Measurements from ENCODE around the gene ZNF592. TPM values are rescaled to one million over a fixed set of nuclear protein-coding genes. Genes with fewer than 3 reads are reported as not detected.

ZNF592 gene
- total and polyA plus RNA-seq, 10 donors = 5.2 to 36.2 (median 32.5) TPM

DNA sequence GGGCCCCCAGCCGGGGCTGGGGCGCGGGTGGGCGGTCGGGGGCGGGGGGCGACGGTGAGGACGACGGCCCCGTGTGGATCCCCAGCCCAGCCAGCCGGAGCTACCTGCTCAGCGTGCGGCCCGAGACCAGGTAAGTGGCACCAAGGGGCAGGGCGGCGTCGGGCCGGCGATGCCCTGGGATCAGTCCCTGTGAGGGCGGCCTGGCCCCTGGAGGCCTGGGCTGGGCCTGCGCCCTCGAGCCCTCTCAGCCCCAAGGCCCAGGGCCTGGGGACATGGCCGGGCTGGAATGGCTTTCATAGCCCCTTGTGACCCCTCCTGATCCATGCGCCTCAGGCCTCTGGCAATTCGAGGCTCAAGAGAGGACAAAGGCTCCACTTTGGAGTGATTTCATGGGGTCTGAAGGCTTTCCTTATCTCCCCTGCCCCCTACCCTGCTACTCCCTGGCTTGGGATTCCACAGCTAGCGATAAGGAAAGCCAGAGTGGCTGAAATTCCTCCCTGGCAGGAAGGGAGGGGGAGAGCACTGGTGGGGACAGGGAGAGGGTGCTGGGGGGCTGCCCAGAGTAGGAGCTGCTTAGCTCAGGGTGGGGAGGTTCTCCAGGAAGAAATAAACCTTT lies 69.2 kb downstream of the ZNF592 start:
- TF ChIP-seq POLR2AphosphoS5 (IDR thresholded peaks at IDR 0.05) (no peak), POLR2A (IDR thresholded peaks at IDR 0.05) (no peak)
- TF ChIP-seq, protein P1, sequence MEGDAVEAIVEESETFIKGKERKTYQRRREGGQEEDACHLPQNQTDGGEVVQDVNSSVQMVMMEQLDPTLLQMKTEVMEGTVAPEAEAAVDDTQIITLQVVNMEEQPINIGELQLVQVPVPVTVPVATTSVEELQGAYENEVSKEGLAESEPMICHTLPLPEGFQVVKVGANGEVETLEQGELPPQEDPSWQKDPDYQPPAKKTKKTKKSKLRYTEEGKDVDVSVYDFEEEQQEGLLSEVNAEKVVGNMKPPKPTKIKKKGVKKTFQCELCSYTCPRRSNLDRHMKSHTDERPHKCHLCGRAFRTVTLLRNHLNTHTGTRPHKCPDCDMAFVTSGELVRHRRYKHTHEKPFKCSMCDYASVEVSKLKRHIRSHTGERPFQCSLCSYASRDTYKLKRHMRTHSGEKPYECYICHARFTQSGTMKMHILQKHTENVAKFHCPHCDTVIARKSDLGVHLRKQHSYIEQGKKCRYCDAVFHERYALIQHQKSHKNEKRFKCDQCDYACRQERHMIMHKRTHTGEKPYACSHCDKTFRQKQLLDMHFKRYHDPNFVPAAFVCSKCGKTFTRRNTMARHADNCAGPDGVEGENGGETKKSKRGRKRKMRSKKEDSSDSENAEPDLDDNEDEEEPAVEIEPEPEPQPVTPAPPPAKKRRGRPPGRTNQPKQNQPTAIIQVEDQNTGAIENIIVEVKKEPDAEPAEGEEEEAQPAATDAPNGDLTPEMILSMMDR (IDR thresholded peaks at IDR 0.05 in 8 of 11, conservative IDR thresholded peaks at IDR 0.05 in 3 of 11) = no peak
- Histone ChIP-seq H3K27ac (peak overlapping the region in 5 of 8 donors; percentile 26 to 65 (median 46)), H3K4me3 (peak overlapping the region in 1 of 8 donors; percentile 34), H3K36me3 (no peaks in the 10 kb centered on the region), H3K9me3 (no peaks in the 10 kb centered on the region), H3K4me1 (peaks cover 0 to 64% (median 29%) of the 10 kb centered on the region in 6 donors), H3K27me3 (replicated peaks in 1 of 7) (peaks cover 0 to 23% (median 10%) of the 10 kb centered on the region in 7 donors)
- DNase-seq = peak; percentile 73
- whole genome bisulfite sequencing, 5 donors = 45 to 89% (median 48%) methylated on average over 3 to 27 of the region's 27 CpGs
- intact Hi-C loops (cut with DNase I; ENCODE audit: low total_unique reads) = no loop called here

DNA sequence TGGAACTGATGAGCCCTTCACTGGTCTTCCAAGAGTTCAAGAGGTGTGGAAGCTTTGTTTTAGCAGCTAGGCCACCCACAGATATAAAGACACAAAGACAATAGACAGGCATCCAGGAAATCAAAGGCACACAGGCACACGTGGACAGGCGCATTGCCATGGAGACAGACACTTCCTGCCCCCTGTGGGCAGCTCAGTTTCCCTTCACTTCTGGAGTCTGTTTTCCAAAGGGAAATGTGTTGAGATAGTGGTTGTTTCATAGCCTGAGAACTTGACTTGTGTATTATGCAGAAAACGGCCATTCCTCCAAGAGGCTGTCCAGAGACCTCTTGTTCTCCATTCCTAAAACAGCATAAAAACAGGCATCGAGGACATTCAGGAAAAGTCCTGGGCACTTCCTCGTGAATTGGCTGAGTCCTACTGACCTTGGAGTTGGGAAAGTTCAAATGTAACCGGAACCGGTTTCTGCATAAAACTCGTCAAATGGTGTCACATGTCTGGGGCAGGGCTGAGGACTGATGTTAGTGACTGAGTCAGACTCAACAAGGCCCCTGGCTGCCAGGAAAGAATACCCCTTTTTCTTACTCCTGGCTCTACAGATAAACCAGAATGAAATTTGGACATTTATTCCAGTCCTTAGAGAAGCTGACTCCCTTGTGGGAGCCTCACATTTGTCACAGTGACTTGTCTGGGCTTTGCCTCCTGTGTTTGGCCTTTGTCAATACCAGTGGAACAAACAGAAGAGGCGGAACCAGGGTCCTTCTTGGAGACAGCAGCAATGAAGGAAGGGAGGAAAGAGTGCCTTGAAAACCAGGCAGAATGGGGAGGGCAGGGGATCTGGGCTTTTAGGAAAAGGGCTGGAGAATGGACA lies 70.1 kb downstream of the ZNF592 start:
- Histone ChIP-seq H3K36me3 (no peaks in the 10 kb centered on the region), H3K9me3 (no peaks in the 10 kb centered on the region), H3K4me1 (peaks cover 0 to 64% (median 29%) of the 10 kb centered on the region in 6 donors), H3K4me3 (no peak overlapping the region), H3K27ac (peak overlapping the region in 7 of 8 donors; percentile 28 to 65 (median 46)), H3K27me3 (replicated peaks in 1 of 7) (peaks cover 0 to 23% (median 10%) of the 10 kb centered on the region in 7 donors)
- no peak for TF ChIP-seq POLR2AphosphoS5 (IDR thresholded peaks at IDR 0.05)
- 53 to 75% (median 58%) methylated on average over 7 to 9 of the region's 9 CpGs for WGBS, 5 donors
- peak; percentile 36 for DNase-seq
- intact Hi-C loops (cut with DNase I; ENCODE audit: low total_unique reads) = no loop called here

DNA sequence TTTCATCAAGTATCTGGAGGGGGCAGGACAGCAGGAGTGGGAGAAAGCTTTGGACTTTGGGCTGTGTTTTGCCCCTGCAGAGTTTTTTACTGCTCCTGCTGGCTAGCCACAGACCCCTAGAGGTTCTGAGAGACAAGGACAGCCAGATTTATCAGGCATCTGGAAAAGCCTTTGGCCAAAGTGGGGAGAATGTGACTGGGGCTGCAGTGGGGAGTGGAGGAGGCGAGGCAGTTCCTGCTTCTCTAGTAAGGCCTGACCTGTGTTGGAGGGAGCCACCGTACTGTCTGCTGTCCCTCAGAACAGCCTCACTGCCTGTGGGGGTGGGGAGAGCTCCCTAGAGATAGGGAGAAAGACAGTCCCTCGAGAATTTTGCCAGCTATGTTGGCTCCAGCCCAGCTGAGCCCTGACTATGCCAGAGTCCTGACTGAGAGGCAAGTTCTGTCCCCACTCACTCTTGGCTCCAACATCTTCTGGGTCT lies 70.9 kb downstream of the ZNF592 start:
- Histone ChIP-seq H3K27ac (peak overlapping the region in 6 of 8 donors; percentile 28 to 65 (median 46)), H3K4me1 (peaks cover 0 to 64% (median 29%) of the 10 kb centered on the region in 6 donors), H3K9me3 (no peaks in the 10 kb centered on the region), H3K4me3 (no peak overlapping the region), H3K36me3 (no peaks in the 10 kb centered on the region), H3K27me3 (replicated peaks in 1 of 7) (peaks cover 0 to 23% (median 10%) of the 10 kb centered on the region in 7 donors)
- 61 to 74% (median 68%) methylated on average over 3 of the region's 3 CpGs for whole genome bisulfite sequencing, 5 donors
- peak; percentile 61 for DNase-seq
- TF ChIP-seq POLR2AphosphoS5 (IDR thresholded peaks at IDR 0.05) (no peak), POLR2A (IDR thresholded peaks at IDR 0.05) (no peak)
- intact Hi-C loops (cut with DNase I; ENCODE audit: low total_unique reads) = no loop called here

- no peak for TF ChIP-seq POLR2AphosphoS5 (IDR thresholded peaks at IDR 0.05)
- TF ChIP-seq, protein P1 (IDR thresholded peaks at IDR 0.05 in 8 of 11, conservative IDR thresholded peaks at IDR 0.05 in 3 of 11) = no peak
- H3K27me3 ChIP-seq (replicated peaks in 1 of 7) = peaks cover 0 to 23% (median 10%) of the 10 kb centered on the region in 7 donors
- DNase-seq = no peak
- H3K4me3 ChIP-seq = no peak overlapping the region
- intact Hi-C loops (cut with DNase I; ENCODE audit: low total_unique reads) = no loop called here
- peaks cover 0 to 61% (median 29%) of the 10 kb centered on the region in 6 donors for H3K4me1 ChIP-seq
- H3K9me3 ChIP-seq = no peaks in the 10 kb centered on the region
- peak overlapping the region in 5 of 8 donors; percentile 28 to 65 (median 47) for H3K27ac ChIP-seq
- H3K36me3 ChIP-seq = no peaks in the 10 kb centered on the region
- 83 to 100% (median 93%) methylated on average over 1 to 2 of the region's 2 CpGs for WGBS, 5 donors
Measured at GRCh38 chr15:84819791-84820190, 71.4 kb downstream of the ZNF592 start.

Measured in spleen (tissue), 11 donors.